ENCODE measurements around the gene RNF207.

RNF207 gene

GRCh38 chr1:6165441-6165985 lies 40.4 kb upstream of the RNF207 start:
- TF ChIP-seq TAF1 (IDR thresholded peaks at IDR 0.05; ENCODE audit: low read depth, low read length): no peak
- TF ChIP-seq POLR2A (IDR thresholded peaks at IDR 0.05; ENCODE audit: low read depth, low read length): no peak
- no peak for TF ChIP-seq SPI1 (IDR thresholded peaks at IDR 0.05; ENCODE audit: low read depth, low read length)
- TF ChIP-seq PAX5 (IDR thresholded peaks at IDR 0.05; ENCODE audit: insufficient read depth, low read length, severe bottlenecking): no peak
- TF ChIP-seq POLR2AphosphoS5 (IDR thresholded peaks at IDR 0.05; ENCODE audit: low read depth, low read length): no peak
- TF ChIP-seq POU2F2 (IDR thresholded peaks at IDR 0.05; ENCODE audit: low read depth, low read length): no peak
- DNase-seq (ENCODE audit: insufficient read length, low spot score): no peak
- FAIRE-seq: no peak

- FAIRE-seq (no peak), DNase-seq (ENCODE audit: insufficient read length, low spot score) (no peak)
- TF ChIP-seq POLR2A (IDR thresholded peaks at IDR 0.05; ENCODE audit: low read depth, low read length): no peak
- no peak for TF ChIP-seq POU2F2 (IDR thresholded peaks at IDR 0.05; ENCODE audit: low read depth, low read length)
- TF ChIP-seq SPI1 (IDR thresholded peaks at IDR 0.05; ENCODE audit: low read depth, low read length): no peak
- no peak for TF ChIP-seq TAF1 (IDR thresholded peaks at IDR 0.05; ENCODE audit: low read depth, low read length)
- TF ChIP-seq POLR2AphosphoS5 (IDR thresholded peaks at IDR 0.05; ENCODE audit: low read depth, low read length): no peak
- no peak for TF ChIP-seq PAX5 (IDR thresholded peaks at IDR 0.05; ENCODE audit: insufficient read depth, low read length, severe bottlenecking)
Measured at GRCh38 chr1:6166221-6166620, 39.7 kb upstream of the RNF207 start.

GRCh38 chr1:6166655-6167390 lies 39.1 kb upstream of the RNF207 start:
- FAIRE-seq (no peak), DNase-seq (ENCODE audit: insufficient read length, low spot score) (no peak)
- TF ChIP-seq PAX5 (IDR thresholded peaks at IDR 0.05; ENCODE audit: insufficient read depth, low read length, severe bottlenecking) (no peak), POU2F2 (IDR thresholded peaks at IDR 0.05; ENCODE audit: low read depth, low read length) (no peak), POLR2AphosphoS5 (IDR thresholded peaks at IDR 0.05; ENCODE audit: low read depth, low read length) (no peak), POLR2A (IDR thresholded peaks at IDR 0.05; ENCODE audit: low read depth, low read length) (no peak), TAF1 (IDR thresholded peaks at IDR 0.05; ENCODE audit: low read depth, low read length) (no peak), SPI1 (IDR thresholded peaks at IDR 0.05; ENCODE audit: low read depth, low read length) (no peak)

- FAIRE-seq (no peak), DNase-seq (ENCODE audit: insufficient read length, low spot score) (no peak)
- TF ChIP-seq POU2F2 (IDR thresholded peaks at IDR 0.05; ENCODE audit: low read depth, low read length): no peak
- TF ChIP-seq SPI1 (IDR thresholded peaks at IDR 0.05; ENCODE audit: low read depth, low read length): no peak
- no peak for TF ChIP-seq POLR2A (IDR thresholded peaks at IDR 0.05; ENCODE audit: low read depth, low read length)
- TF ChIP-seq PAX5 (IDR thresholded peaks at IDR 0.05; ENCODE audit: insufficient read depth, low read length, severe bottlenecking): no peak
- no peak for TF ChIP-seq TAF1 (IDR thresholded peaks at IDR 0.05; ENCODE audit: low read depth, low read length)
- no peak for TF ChIP-seq POLR2AphosphoS5 (IDR thresholded peaks at IDR 0.05; ENCODE audit: low read depth, low read length)
Measured at GRCh38 chr1:6167391-6168303, 38.3 kb upstream of the RNF207 start.

- FAIRE-seq (no peak), DNase-seq (ENCODE audit: insufficient read length, low spot score) (no peak)
- TF ChIP-seq PAX5 (IDR thresholded peaks at IDR 0.05; ENCODE audit: insufficient read depth, low read length, severe bottlenecking) (no peak), POLR2A (IDR thresholded peaks at IDR 0.05; ENCODE audit: low read depth, low read length) (no peak), SPI1 (IDR thresholded peaks at IDR 0.05; ENCODE audit: low read depth, low read length) (no peak), POLR2AphosphoS5 (IDR thresholded peaks at IDR 0.05; ENCODE audit: low read depth, low read length) (no peak), TAF1 (IDR thresholded peaks at IDR 0.05; ENCODE audit: low read depth, low read length) (no peak), POU2F2 (IDR thresholded peaks at IDR 0.05; ENCODE audit: low read depth, low read length) (no peak)
Measured at GRCh38 chr1:6168947-6169586, 36.9 kb upstream of the RNF207 start.

- DNase-seq (ENCODE audit: insufficient read length, low spot score) (no peak), FAIRE-seq (no peak)
- TF ChIP-seq PAX5 (IDR thresholded peaks at IDR 0.05; ENCODE audit: insufficient read depth, low read length, severe bottlenecking): no peak
- no peak for TF ChIP-seq SPI1 (IDR thresholded peaks at IDR 0.05; ENCODE audit: low read depth, low read length)
- TF ChIP-seq POU2F2 (IDR thresholded peaks at IDR 0.05; ENCODE audit: low read depth, low read length): no peak
- no peak for TF ChIP-seq POLR2A (IDR thresholded peaks at IDR 0.05; ENCODE audit: low read depth, low read length)
- no peak for TF ChIP-seq TAF1 (IDR thresholded peaks at IDR 0.05; ENCODE audit: low read depth, low read length)
- no peak for TF ChIP-seq POLR2AphosphoS5 (IDR thresholded peaks at IDR 0.05; ENCODE audit: low read depth, low read length)
Measured at GRCh38 chr1:6170116-6170741, 35.7 kb upstream of the RNF207 start.

GRCh38 chr1:6170742-6171201 lies 35.1 kb upstream of the RNF207 start:
- no peak for DNase-seq (ENCODE audit: insufficient read length, low spot score)
- no peak for FAIRE-seq
- TF ChIP-seq PAX5 (IDR thresholded peaks at IDR 0.05; ENCODE audit: insufficient read depth, low read length, severe bottlenecking) (no peak), POLR2A (IDR thresholded peaks at IDR 0.05; ENCODE audit: low read depth, low read length) (no peak), POLR2AphosphoS5 (IDR thresholded peaks at IDR 0.05; ENCODE audit: low read depth, low read length) (no peak), TAF1 (IDR thresholded peaks at IDR 0.05; ENCODE audit: low read depth, low read length) (no peak), SPI1 (IDR thresholded peaks at IDR 0.05; ENCODE audit: low read depth, low read length) (no peak), POU2F2 (IDR thresholded peaks at IDR 0.05; ENCODE audit: low read depth, low read length) (no peak)

GRCh38 chr1:6171548-6172124 lies 34.3 kb upstream of the RNF207 start:
- DNase-seq (ENCODE audit: insufficient read length, low spot score) (no peak), FAIRE-seq (no peak)
- TF ChIP-seq POLR2A (IDR thresholded peaks at IDR 0.05; ENCODE audit: low read depth, low read length): no peak
- no peak for TF ChIP-seq SPI1 (IDR thresholded peaks at IDR 0.05; ENCODE audit: low read depth, low read length)
- TF ChIP-seq PAX5 (IDR thresholded peaks at IDR 0.05; ENCODE audit: insufficient read depth, low read length, severe bottlenecking): no peak
- no peak for TF ChIP-seq TAF1 (IDR thresholded peaks at IDR 0.05; ENCODE audit: low read depth, low read length)
